ENCODE measurements around the gene TENT4A. TPM values are rescaled to one million over a fixed set of nuclear protein-coding genes. Genes with fewer than 3 reads are reported as not detected.

The TENT4A gene
- total RNA-seq, 2 donors from 2014 or later, result 20.8 to 24.3 TPM

GRCh38 chr5:6727231-6727630, 14.0 kb downstream of the TENT4A start:
- peak; percentile 50 for DNase-seq (ENCODE audit: low spot score)
- intact Hi-C loops (cut with DNase I), result no loop called here

DNA sequence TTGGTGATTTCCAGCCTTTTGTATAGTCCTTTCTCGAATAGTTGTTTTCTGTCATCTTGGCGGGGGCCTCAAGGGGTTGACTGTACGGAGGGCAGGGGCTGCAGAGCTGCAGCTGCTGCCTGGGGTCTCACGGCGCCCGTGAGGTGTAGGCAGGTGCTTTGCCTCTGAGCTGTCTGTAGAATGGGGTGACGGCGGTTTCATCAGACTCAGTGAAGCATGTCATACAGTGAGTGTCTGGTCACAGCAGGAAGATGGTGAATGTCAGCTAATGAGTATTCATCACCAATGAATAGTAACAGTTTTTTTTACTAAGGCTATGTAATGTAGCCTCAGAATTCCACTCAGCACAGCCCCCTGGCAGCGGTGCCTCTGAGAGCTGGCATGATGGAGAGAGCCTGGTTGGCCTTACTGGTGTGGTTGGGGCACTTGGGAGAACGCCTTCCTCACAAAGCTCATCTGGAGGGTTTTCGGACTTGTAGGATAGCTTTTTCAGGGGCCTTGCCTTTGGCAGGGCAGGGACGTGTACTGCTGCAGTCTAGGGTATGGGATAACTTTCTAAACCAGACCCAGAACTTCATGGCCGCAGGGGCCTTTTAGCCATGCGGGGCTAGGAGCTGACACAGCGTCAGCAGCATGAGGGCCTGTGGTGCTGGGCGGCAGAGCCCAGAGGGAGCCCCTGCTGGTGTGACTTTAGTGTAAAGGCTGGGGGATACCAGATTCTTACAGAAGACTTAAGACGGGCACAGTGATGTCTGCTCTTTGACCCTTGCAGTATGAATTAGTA, 15.0 kb downstream of the TENT4A start:
- DNase-seq (ENCODE audit: low spot score), result peak; percentile 36
- intact Hi-C loops (cut with DNase I), result no loop called here

DNA sequence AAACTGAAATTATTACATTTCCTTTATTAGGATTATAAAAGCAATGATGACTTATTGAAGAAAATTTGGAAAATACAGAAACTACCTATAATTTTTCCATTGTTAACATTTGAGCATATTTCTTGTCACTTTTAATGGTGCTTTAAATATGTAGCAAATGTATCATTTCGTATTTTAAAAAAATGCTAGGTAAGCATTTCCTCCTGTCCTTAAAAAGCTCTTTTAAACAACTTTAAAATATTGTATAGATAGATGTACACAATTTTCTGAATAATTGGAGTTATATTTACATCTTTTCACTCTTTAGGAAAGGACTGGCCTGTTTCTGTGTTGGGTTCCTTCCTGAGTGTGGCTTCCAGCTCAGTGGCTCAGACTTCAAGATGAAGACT, 15.6 kb downstream of the TENT4A start:
- intact Hi-C loops (cut with DNase I), result no loop called here
- no peak for DNase-seq (ENCODE audit: low spot score)

DNA sequence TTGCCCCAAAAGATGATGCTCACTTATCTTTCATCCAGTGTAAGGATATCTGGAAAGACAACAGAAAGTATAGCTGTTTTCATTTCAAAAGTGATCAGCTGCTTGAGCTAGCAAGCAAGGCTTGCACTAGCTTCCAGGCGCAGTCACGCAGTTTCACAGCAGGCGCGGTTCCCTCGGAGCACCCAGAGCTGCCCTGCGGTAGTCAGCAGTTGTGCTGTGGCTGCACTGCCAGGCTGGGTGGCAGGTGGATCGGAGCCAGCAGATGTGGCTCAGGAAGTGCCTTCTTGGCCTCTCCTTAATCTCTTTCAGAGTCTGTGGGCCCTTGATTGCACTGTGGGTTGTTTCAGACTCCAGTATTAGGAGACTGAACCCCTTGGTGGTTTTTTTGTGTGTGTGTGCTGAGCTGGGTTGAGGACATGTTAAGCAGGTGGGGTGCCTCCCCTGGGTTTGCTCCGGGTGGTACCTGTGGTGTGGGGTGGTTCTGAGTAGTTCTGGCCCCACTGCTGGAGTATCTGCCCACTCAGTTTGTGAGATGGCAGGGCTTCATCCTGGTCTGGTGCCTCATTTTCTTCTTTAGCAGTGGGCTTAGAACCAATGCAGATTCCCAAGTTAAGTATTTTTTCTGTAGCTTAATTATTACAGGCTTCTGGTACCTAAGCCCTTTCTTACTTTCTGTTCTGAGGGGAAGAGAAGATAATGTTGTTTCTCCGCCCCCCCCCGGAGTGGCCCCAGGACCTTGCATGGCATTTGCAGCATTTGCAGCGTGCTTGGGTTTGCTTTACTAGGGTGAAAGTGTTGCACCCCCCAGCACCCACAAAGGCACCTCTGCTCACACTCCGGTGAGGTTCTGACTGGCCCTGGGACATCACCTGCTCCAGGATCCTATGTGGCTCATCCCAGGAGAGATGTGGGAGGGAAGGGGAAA, 16.4 kb downstream of the TENT4A start:
- intact Hi-C loops (cut with DNase I), result no loop called here
- peak; percentile 87 for DNase-seq (ENCODE audit: low spot score)

GRCh38 chr5:6730407-6730806, 17.2 kb downstream of the TENT4A start:
- DNase-seq (ENCODE audit: low spot score), result peak; percentile 75
- intact Hi-C loops (cut with DNase I), result no loop called here

GRCh38 chr5:6730807-6731206, 17.6 kb downstream of the TENT4A start:
- intact Hi-C loops (cut with DNase I), result no loop called here
- DNase-seq (ENCODE audit: low spot score), result no peak

DNA sequence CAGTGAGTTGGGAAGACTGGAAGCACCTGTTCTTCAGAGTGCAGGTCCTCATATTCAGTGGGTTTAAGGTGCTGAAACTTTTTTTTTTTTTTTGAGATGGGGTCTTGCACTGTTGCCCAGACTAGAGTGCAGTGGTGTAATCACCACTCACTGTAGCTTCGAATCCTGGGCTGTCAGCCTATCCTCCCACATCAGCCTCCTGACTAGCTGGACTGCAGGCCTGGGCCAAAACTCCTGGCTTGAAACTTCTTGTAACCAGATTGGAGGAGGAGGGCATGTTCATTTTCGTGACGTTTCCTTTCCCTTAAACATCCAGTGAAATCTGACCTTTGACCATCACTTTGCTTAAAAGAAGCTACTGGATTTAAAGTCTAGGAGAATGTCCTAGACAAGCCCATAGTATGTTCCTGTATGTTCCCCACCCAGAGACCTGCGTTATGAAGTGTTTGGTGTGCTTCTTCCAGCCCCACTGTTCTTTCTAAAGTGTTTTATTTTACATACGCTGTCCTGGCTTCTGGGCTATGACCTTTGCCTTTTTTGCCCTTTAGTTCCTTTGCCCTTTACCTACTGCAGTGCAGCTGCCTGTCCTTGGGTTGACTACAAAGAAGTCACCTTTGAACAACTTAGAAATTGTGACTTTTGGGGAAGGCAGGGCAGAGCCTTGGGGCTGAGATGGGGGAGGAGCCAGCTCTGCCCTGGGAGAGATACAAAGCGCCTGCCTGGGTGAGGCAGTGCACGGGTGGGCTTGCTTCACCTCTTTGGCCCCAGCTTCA, 18.4 kb downstream of the TENT4A start:
- peak; percentile 23 for DNase-seq (ENCODE audit: low spot score)
- intact Hi-C loops (cut with DNase I), result no loop called here

- intact Hi-C loops (cut with DNase I), result no loop called here
- peak; percentile 81 for DNase-seq (ENCODE audit: low spot score)
Observed at GRCh38 chr5:6732634-6733410, 19.6 kb downstream of the TENT4A start.

DNA sequence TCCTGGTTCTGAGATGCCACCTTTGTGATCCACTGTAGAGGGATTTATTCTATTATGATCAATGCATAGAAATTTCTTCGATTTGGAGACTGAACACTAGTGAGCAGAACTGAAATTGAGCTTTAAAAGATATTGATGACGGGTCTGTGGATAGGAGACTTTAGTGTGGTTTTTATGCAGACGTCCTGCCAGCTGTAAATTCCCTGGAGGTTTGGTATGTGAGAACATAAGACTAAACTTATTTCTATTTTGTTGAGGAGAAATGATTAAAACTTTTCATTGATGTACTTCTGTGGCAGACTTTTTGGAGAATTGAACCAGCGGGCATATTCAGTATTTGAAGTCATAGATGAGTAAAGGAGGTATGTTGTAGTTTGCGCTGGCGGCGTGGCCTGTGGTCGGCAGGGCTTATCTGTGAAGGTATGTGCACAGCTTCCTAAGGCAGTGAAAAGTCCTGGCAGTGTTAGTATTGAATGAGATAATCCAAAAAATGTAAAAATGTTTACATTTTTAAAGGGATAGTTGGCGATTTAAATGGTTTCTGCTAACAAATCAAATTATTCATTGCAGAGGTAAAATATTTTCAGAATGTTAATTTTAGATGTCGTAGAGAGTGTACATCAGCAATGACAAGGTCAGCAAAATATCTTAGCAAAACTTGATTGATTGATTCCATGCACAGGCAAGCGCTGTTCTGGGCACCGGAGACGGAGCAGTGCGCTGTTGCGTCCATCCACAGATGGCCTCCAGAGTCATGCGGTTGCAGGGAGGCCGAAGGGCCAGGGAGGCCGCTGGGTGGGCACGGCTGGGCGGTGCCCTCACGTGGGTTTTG, 20.4 kb downstream of the TENT4A start:
- intact Hi-C loops (cut with DNase I), result no loop called here
- peak; percentile 62 for DNase-seq (ENCODE audit: low spot score)

DNA sequence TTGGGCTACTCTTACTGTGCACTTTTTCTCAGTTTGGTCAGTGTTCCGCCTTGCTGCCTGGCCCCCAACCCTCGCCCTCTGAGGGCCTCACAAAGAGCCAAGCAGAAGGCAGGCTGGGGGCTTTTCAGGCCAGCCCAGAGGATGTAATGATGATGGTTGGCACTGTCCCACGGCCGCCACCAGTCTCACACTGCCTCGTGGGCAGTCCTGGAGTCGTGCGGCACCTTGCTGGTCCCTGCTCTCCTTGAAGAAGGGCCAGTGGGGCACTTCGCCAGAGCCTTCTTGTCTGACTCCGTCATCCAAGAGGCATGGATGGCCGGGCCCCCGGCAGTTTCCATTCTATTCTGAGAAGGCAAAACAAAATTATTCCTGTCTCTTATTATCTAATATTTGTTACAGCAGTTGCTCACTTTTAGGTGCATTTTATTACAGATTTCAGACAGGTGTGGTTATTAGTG, 21.0 kb downstream of the TENT4A start:
- intact Hi-C loops (cut with DNase I), result no loop called here
- DNase-seq (ENCODE audit: low spot score), result peak; percentile 59

- DNase-seq (ENCODE audit: low spot score), result no peak
- intact Hi-C loops (cut with DNase I), result no loop called here
Observed at GRCh38 chr5:6734781-6735180, 21.5 kb downstream of the TENT4A start.

DNA sequence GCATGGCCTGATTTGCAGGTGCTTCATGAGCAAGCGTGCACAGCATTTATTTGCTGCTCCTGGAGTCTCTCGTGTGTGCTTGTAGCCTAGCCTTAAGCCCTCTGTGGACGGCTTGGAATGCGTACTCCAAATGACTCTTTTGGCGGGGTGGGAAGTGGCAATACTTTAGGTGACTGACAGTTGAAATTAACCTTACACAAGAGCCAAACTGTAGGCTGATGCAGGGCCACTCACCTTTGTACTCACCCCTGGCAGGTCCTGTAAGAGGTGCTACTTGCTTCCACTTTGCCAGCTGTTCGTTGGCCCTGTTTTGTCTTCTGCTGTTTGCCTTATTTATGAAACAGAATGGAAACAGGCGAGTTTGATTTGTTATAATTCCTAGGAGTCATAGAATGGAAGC, 22.9 kb downstream of the TENT4A start:
- intact Hi-C loops (cut with DNase I), result no loop called here
- peak; percentile 49 for DNase-seq (ENCODE audit: low spot score)

DNA sequence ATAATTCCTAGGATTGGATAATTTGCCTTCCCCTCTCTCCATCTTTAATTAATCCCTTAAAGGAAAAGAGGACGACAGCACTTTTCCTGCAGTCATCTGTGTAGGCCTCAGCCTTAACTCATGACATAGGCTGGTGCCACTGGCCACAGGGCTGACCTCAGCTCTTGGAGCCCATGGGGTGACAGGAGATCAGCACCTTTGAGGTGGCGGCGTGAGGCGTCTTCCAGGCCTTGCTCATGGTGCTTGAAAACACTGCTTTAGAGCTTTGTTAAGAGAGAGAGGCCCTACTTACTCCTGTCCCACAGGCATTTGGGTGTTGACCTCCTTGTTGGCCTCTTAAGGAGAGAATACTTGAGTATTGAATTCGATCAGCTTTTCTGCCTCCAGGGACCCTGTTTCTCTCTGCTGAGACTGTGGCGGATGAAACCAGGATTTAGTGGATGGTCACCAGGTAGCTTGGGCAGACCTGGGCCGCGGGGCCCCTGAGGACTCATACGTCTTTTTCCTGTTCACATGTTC, 23.4 kb downstream of the TENT4A start:
- intact Hi-C loops (cut with DNase I), result no loop called here
- DNase-seq (ENCODE audit: low spot score), result peak; percentile 32

- intact Hi-C loops (cut with DNase I), result no loop called here
- DNase-seq (ENCODE audit: low spot score), result peak; percentile 70
Observed at GRCh38 chr5:6737043-6737941, 24.1 kb downstream of the TENT4A start.

DNA sequence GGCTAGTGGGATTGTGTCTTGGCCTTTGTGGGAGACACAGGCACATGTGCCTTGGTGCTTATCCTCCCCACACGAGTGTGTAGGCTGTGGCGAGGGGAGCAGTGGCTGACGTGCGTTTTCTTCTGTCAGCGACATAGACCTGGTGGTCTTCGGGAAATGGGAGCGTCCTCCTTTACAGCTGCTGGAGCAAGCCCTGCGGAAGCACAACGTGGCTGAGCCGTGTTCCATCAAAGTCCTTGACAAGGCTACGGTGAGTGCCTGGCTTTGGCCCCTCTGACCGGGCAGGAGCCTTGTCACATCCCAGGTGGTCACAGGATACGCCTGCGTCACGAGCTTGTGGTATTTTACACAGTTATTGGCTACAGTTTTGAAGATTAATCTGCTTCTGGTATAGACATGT, 26.4 kb downstream of the TENT4A start:
- intact Hi-C loops (cut with DNase I), result loop anchor here (10.0 kb wide), 3 partner anchors 105 to 1245 kb away; partner anchors contain the start of genes NSUN2 (in 1 of the 2) and SRD5A1 (in 1 of the 2)
- peak; percentile 56 for DNase-seq (ENCODE audit: low spot score)

GRCh38 chr5:6740586-6741150, 27.4 kb downstream of the TENT4A start:
- intact Hi-C loops (cut with DNase I), result loop anchor here (10.0 kb wide), 3 partner anchors 106 to 1246 kb away; partner anchors contain the start of genes NSUN2 (in 1 of the 2) and SRD5A1 (in 1 of the 2)
- DNase-seq (ENCODE audit: low spot score), result peak; percentile 52
